GM20431 (cell line): ENCODE data around the gene IL15.

ENCODE experiments used
- in situ Hi-C: fragments of 300-500 bp; cut with MseI, MboI; formaldehyde crosslinking; loops from one replicate; pipeline ENCODE4 v1.15.0; 2020; ENCODE audit warnings: low sequenced_read_pairs; ENCODE audit not compliant: unreplicated experiment

IL15 gene

GRCh38 chr4:141759796-141760425 lies 123.5 kb downstream of the IL15 start:
- in situ Hi-C loops, result no loop called here

- in situ Hi-C loops, result no loop called here
These were observed 125.5 kb downstream of the IL15 start for GRCh38 chr4:141761926-141762325.

- in situ Hi-C loops, result no loop called here
These were observed 127.0 kb downstream of the IL15 start for GRCh38 chr4:141763374-141763773.

- in situ Hi-C loops, result no loop called here
These were observed 132.6 kb downstream of the IL15 start for GRCh38 chr4:141768954-141769353.

- in situ Hi-C loops, result no loop called here
These were observed 135.8 kb downstream of the IL15 start for GRCh38 chr4:141771889-141772830.

GRCh38 chr4:141772838-141773237 lies 136.5 kb downstream of the IL15 start:
- in situ Hi-C loops, result no loop called here

GRCh38 chr4:141782205-141782604 lies 145.8 kb downstream of the IL15 start:
- in situ Hi-C loops, result no loop called here
